G401.6 (cell line): ENCODE results near the gene USP20.

ENCODE experiments used
- FAIRE-seq: peaks from 2 replicates; lab custom pipeline; 2012; peaks lifted over from hg19 to GRCh38; lab: Jason Lieb, UNC

USP20 gene

DNA sequence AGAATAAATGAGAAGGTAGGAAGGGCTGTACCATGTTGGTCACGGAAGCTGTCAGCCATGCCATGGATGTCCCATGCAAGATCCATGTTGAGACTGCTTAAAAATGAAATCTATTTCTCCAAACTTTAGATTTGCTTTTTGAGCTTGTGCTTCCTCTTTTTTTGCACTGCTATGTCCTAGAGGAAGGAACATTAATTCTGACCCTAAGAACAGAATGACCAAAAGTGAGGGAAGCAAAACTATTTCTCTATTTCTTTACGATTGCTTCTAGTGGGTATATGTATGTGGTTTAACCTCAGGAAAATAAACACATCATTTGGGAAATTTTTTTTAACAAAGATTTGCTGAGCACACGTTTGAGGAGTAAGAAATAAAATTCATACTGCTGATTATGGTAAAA, 84.6 kb downstream of the USP20 start:
- FAIRE-seq, result no peak

DNA sequence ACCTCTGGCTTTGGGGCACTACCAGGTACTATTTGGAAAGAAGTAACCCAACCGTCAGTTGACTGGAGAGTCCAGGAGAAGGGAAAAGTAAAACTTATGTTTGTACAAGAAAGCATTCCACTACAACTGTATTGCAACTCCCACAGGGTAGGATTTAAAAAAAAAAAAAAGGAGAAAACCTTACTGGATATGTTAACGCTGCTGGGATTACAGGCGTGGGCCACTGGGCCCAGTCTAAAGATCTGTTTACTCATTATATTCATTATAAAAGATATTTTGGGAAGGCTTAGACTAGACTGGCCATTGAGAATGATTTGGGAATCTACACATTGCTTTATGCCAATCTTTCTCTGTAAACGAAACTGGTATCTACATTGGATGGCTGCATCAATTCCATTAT, 86.6 kb downstream of the USP20 start:
- no peak for FAIRE-seq

DNA sequence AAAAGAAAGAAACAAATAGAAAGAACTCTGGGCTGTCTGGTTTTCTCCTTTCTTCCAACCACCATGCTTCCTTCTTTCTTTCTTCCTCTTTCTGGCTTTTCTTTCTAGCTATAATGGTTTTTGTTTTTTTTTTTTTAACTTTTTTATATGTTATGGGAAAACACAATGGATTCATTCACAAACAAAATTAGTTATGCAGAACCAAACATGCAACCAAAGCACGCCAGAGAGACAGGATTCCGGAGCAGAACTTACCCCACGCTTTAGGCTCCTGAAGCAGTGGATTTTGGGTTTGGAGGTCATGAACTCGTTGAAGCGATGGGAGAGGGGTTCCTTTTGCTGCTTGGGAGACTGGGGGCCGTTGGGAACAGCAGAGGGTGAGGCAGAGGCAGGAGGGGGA, 88.3 kb downstream of the USP20 start:
- FAIRE-seq, result no peak

DNA sequence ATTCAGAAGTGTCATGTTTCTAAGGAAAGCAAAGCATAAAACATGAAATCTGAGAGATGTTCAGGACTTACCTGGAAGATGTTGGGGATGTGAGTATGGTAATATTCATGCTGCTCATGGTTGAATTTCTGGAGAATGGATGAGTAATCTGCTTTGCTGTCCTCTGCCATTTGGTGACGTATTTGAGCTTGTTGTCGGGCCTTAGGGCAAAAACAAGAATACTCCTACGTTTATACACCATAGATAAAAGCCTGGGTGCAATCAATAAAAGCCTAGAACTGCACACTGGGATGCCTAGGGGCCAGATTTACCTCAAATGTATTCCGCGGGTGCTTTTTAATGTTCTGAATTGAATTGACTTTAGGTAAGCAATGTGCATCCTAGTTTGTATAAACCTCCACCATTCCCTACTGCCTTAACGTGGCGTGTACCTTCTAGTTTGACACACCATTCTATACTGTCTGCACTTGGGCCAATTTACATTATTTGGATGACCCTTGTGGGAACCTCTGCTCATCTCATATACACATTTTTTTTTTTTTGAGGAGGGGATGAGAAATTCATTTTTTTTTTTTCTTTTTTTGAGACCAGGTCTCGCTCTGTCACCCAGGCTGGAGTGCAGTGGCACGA, 94.4 kb downstream of the USP20 start:
- FAIRE-seq, result no peak

DNA sequence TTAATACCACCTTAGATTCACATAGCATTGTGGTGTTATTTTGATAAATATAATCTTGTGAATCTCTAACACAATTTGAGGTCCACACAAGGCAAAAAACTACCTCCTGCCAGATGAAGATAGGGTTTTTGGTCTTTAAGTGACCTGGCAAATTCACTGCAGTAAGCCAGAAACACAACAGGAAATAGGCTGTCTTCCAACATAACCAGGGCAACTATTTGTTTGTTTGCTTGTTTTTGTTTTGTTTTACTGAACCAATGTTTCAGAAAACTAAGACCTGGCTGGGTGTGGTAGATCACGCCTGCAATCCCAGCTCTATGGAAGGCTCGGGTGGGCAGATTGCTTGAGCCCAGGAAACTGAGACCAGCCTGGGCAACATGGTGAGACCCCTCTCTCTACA, 95.5 kb downstream of the USP20 start:
- no peak for FAIRE-seq
